Erythroblast (primary cell): ENCODE data around the gene FAM180A.

Experiments used
- DNase-seq, 2 experiments: peaks; one replicate each; lab custom pipeline; 2025; lab: John Stamatoyannopoulos, UW
- GATA1 ChIP-seq: IDR thresholded peaks from 2 replicates; pipeline ENCODE4 v1.6.1; 2011; ENCODE audit warnings: low read depth, mild to moderate bottlenecking, control low read depth, low read length, moderate library complexity
- POLR2A ChIP-seq: IDR thresholded peaks from 2 replicates; pipeline ENCODE4 v1.6.1; 2011; ENCODE audit warnings: mild to moderate bottlenecking, low read length

FAM180A gene

GRCh38 chr7:135684136-135684535 lies 64.5 kb downstream of the FAM180A start:
- TF ChIP-seq POLR2A (no peak), GATA1 (no peak)
- DNase-seq, result no peak

DNA sequence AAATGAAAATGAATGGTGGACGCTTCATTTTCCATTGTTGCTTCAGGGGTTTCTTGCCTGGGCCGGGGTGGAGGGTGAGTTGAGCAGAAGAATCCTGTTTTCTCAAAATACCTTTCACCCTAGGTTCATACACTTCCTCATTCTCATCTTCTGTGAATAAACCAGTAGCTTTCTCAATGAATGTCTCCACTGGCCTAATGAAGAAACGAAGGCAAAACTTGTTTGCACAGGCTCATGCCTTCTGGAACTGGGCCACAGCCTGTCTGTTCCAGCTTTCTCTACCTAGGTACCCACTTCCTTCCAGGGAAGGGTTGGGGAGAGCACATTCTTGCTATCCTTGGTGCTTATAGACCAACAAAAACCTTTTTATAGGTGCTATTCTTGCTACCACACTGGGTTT lies 65.0 kb downstream of the FAM180A start:
- no peak for TF ChIP-seq GATA1
- no peak for TF ChIP-seq POLR2A
- DNase-seq, result no peak

DNA sequence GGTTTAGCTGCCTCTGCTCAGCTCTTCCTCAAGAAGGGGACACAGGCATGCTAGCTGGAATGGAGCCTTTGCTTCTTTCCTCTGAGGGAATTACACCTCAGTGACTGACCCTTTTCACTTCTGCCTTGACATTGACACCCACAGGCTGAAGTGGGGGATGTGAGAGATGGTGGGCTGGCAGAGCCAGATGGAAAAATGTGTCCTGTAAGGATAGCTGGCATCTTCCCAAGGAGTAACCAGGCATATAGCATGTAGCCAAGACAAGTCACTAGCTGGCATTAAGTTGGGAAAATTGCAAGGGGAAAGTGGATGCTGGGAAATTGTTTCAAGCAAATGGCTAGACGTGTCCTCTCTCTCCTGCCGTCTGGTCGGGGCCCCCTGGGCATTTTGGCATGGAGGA lies 66.4 kb downstream of the FAM180A start:
- no peak for TF ChIP-seq GATA1
- no peak for TF ChIP-seq POLR2A
- no peak for DNase-seq

GRCh38 chr7:135681762-135682161 lies 66.9 kb downstream of the FAM180A start:
- peak in 1 of 2 experiments; percentile 19 for DNase-seq
- TF ChIP-seq GATA1 (no peak), POLR2A (no peak)
